ENCODE data around the gene TTC28.

- TF ChIP-seq CTCF (tag by site-specific recombination; IDR thresholded peaks at IDR 0.05) (no peak), YY1 (tag by site-specific recombination; IDR thresholded peaks at IDR 0.05) (no peak), ZNF501 (tag by site-specific recombination; IDR thresholded peaks at IDR 0.05) (no peak), TCF7L2 (IDR thresholded peaks at IDR 0.05; ENCODE audit: borderline replicate concordance, low read depth, low read length) (no peak), ZNF571 (tag by site-specific recombination; IDR thresholded peaks at IDR 0.05) (no peak), ZNF621 (tag by site-specific recombination; IDR thresholded peaks at IDR 0.05) (no peak), HOXC10 (CRISPR knock-in tag; IDR thresholded peaks at IDR 0.05) (no peak), ZNF768 (tag by site-specific recombination; IDR thresholded peaks at IDR 0.05) (no peak), PBX3 (CRISPR knock-in tag; IDR thresholded peaks at IDR 0.05) (no peak), ZNF660 (tag by site-specific recombination; IDR thresholded peaks at IDR 0.05) (no peak), REST (tag by site-specific recombination; IDR thresholded peaks at IDR 0.05) (no peak), ZSCAN18 (tag by site-specific recombination; IDR thresholded peaks at IDR 0.05) (no peak), MYNN (tag by site-specific recombination; IDR thresholded peaks at IDR 0.05; ENCODE audit: borderline replicate concordance) (no peak)
- TF ChIP-seq, protein P1, sequence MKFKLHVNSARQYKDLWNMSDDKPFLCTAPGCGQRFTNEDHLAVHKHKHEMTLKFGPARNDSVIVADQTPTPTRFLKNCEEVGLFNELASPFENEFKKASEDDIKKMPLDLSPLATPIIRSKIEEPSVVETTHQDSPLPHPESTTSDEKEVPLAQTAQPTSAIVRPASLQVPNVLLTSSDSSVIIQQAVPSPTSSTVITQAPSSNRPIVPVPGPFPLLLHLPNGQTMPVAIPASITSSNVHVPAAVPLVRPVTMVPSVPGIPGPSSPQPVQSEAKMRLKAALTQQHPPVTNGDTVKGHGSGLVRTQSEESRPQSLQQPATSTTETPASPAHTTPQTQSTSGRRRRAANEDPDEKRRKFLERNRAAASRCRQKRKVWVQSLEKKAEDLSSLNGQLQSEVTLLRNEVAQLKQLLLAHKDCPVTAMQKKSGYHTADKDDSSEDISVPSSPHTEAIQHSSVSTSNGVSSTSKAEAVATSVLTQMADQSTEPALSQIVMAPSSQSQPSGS (tag by site-specific recombination; IDR thresholded peaks at IDR 0.05; ENCODE audit: low read depth) = no peak
Observed at GRCh38 chr22:28538922-28539321, 140.7 kb downstream of the TTC28 start.

Measured in HEK293 (cell line).